HG03064 (cell line): Measurements from ENCODE around the gene JMJD1C.

Source experiments
- ATAC-seq: cut with Tn5 transposase; IDR thresholded peaks from one replicate; pipeline ENCODE4 v1.9.1; 2021; ENCODE audit warnings: low read depth; ENCODE audit not compliant: unreplicated experiment

Gene JMJD1C

GRCh38 chr10:63201118-63201517 lies 264.7 kb downstream of the JMJD1C start:
- no peak for ATAC-seq

GRCh38 chr10:63200431-63200830 lies 265.3 kb downstream of the JMJD1C start:
- ATAC-seq = no peak

DNA sequence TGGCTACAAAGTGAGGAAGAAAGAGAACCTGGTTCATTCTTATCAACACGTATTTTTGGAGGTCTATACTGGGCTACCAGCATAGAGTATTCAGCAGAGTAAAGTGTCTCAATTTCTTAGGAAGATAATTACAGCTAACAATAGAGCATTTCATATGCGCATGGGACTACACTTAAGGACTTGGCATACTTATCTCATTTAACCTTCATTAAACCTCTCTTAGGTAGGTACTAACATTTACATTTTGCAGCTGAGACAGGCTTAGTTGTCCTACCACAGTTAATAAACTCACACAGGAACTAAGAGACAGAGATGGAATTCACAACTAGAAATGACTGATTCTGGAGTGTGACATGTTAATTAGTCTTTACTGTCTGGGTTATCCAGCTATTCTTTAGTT lies 266.1 kb downstream of the JMJD1C start:
- no peak for ATAC-seq

DNA sequence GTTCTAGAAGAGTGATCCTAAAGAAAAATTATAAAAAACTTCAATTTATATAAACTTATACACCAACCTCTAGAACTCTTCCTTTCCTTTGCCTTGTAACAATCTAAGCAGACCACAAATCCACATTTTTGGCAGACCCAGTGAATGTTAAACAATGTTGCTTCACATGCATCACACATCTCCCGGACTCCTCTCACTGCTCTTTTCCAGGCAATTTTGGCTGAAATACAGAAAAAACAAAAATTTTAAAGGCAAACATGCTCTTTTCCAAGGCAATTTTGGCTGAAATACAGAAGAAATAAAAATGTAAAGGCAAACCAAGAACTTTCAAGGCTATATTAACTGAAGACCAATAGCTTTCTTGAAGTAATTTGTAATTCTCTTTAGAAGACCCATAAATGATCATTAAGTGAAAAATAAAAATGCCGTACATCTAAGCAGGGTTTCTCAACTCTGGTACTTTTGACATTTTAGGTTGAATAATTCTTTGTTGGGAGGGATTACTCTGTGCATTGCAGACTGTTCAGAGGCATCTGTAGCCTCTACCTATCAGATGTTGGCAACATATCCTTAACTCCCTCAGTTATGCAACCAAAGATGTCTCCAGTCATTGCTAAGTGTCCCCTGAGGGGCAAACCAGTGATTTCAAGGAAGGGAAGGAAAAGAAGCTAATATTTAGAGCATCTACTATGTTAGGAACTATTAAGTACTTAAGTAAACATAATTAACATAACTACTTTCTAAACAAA lies 268.3 kb downstream of the JMJD1C start:
- no peak for ATAC-seq

GRCh38 chr10:63192826-63193225 lies 273.0 kb downstream of the JMJD1C start:
- ATAC-seq = no peak

DNA sequence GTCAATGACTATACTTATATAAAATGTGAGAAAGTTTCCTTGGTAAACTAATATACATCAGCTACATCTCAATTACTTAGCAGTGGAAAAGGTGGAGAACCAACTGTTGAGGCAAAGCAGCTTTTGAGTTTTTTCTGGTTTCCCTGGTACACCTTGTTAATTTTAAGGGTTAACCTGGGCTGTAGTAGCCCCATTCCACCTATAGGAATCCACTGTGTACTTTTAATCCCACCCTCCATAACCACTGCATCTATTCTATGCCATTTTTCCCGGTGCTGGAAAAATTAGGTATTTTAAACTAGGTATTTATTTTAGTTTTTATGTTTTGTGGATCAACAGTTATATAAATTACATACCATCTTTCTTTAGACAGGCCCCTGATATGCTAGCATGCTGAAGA lies 290.2 kb downstream of the JMJD1C start:
- ATAC-seq = no peak

DNA sequence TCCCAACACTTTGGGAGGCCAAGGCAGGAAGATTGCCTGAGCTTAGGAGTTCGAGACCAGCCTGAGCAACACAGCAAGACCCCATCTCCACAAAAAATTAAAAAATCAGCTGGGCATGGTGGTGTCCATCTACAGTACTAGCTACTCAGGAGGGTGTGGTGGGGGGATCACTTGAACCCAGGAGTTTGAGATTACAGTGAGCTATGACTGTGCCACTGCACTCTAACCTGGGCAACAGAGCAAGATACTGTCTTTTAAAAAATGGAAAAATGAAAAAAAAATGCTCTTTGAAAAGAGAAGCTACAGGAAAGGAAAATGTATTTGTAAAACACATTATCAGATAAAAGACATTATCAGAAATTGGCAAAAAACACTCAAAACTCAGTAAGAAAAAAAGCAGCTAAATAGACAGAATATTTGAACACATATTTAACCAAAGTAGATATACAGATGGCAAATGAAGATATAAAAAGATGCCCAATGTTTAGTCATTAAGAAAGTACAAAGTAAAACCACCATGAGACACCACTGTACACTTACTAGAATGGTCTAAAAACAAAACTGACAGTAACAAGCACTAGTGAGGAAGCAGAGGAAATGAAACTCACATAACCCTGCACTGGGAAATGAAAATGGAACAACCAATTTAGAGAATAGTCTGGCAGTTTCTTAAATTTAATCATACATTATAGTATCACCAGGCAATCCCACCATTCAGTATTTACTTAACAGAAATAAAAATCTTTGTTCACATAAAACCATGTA lies 292.1 kb downstream of the JMJD1C start:
- peak; percentile 99 for ATAC-seq

- ATAC-seq = no peak
Observed at GRCh38 chr10:63171926-63172325, 293.9 kb downstream of the JMJD1C start.

GRCh38 chr10:63171255-63171855 lies 294.4 kb downstream of the JMJD1C start:
- ATAC-seq = no peak

DNA sequence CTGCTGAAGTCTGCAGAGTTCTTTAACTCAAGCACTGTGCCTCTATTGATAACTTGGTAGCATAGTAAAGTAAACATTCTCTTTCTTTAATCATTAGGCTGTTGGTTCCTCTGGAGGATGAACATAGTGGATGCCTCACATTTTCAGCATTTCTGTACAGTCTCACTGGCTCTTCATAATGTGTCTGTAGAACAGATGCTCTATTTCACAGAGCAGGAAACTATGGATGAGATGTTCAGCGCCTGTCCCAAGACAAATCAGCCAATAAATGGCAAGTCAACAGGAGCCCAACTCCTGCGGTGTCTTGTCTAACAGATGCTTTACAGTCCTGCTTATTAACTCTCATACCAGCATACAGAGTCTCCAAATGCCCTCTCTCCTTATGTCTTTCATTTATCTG lies 296.2 kb downstream of the JMJD1C start:
- no peak for ATAC-seq

- no peak for ATAC-seq
Observed at GRCh38 chr10:63168821-63169462, 296.8 kb downstream of the JMJD1C start.

DNA sequence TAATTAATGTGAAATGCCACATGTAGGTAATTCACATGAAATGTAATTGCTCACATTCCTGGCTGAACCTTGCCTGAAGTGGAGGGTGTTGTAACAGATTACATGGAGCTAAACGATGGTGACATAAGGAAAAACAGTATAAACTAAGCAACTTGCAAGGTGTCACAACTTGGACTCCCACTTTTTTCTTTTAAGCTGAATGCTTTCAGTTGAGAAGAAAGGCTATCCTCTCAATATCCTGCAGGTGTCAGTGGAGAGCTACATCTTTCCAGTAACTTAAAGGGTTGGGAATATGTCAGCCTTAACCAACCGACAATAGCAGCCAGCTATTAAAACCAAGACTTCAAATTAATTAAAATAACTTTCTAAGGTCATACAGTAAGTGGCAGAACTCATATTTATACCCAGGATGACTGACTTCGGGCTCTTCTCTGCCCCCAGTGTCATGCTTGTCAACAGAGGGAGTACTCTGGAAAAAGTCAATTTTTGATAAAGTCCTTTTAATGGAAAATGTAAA lies 299.0 kb downstream of the JMJD1C start:
- ATAC-seq = no peak

- ATAC-seq = no peak
Observed at GRCh38 chr10:63165249-63165648, 300.5 kb downstream of the JMJD1C start.

DNA sequence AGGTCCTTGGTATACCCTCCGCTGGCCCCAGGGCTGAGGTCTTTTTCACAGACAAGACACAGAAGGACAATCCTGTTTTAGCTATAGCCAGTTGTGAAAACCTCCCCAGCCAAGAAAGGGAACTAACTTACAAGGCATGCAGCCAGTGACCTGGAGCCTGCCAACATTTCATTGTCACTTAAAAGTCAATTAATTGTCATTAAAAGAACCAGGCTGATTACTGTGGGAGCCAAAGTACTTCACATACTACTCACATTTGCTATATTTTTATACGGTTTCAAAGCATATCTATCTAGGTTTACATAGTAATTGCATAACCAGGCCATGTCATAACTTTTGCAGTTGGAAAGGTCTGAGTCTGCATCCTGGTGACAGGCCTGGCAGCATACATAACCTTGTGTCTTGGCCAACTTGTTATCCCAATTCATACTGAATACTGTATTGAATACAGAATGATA lies 301.6 kb downstream of the JMJD1C start:
- ATAC-seq = no peak

DNA sequence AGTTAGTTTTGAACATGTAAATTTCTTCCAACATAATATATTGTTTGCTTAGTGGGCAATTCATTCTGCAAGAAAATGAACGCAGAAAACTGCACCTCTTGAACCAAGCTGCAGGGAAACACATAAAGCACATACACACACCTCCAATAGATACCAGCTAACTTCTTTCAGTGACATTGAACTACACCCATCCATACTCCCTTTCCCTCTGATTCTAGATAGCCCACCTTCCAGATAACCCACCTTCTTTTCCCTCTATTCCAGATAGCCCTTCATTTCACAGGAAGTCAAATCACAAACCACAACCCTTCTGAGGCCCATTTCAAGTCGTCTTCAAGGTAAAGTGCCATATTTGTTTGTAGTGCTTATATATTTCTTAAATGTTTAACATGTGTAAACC lies 304.2 kb downstream of the JMJD1C start:
- ATAC-seq = no peak

- no peak for ATAC-seq
Observed at GRCh38 chr10:63157845-63158624, 307.7 kb downstream of the JMJD1C start.

DNA sequence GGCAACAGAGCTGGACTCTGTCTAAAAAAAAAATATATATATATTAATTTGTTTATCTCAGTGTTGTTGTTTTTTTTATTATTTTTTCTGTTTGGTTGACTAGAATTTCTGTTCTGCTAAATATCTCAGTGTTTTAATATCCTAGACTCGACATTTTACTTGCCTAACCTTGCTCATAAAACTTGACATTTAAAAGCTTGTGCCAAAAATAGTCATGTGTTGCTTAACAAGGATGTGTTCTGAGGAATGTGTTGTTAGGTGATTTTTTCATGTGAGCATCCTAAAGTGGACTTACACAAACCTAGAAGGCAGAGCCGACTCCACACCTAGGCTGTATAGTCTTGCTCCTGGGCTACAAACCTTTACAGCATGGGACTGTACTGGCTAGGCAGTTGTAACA lies 309.5 kb downstream of the JMJD1C start:
- no peak for ATAC-seq

DNA sequence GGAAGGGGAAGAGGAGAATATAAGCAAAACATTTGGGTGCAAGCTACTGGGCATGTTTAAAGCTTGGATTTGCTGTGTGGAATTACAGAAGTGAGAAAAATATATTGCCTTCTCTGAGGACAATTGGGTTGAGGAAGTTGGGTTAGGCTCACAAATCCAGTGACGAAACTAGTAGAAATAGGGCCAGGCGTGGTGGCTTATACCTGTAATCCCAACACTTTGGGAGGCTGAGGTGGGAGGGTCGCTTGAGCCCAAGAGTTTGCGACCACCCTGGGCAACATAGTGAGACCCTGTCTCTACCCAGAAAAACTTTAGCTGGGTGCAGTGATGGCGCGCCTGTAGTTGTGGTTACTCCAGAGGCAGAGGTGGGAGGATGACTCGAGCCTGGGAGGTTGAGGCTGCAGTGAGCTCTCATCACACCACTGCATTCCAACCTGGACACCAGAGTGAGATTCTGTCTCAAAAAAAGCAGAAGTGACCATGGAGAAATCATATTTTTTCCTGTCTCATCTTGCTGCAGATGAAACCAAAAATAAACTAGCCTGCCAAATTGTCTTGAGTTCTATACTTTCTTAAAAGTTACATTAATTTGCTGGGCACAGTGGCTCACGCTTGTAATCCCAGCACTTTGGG lies 310.3 kb downstream of the JMJD1C start:
- ATAC-seq = no peak

- no peak for ATAC-seq
Observed at GRCh38 chr10:63154546-63155387, 311.0 kb downstream of the JMJD1C start.
